K562 (cell line): ENCODE measurements around the gene GABARAP. TPM values are rescaled to one million over a fixed set of nuclear protein-coding genes. Genes with fewer than 3 reads are reported as not detected.
A peak's percentile ranks its signal among the peaks of the same experiment; 100 is the strongest.

Experiments used
- ATF1 ChIP-seq, 2 experiments: fragments of 450-650 bp in 1 of 2; IDR thresholded peaks; 2 replicates each; pipeline ENCODE4 v1.6.1; 2016; ENCODE audit warnings: missing compliant biosample characterization in 1 of 2, missing genetic modification characterization in 1 of 2
- CHD1 ChIP-seq: fragments of 200-600 bp; sonication (generic); IDR thresholded peaks from one replicate; pipeline ENCODE4 v1.6.1; 2012; ENCODE audit warnings: mild to moderate bottlenecking, moderate library complexity, low read length, inconsistent platforms
- FOXJ2 ChIP-seq: fragments of 200-800 bp; sonication (Bioruptor generic); IDR thresholded peaks from 2 replicates; pipeline ENCODE4 v1.6.1; 2016; ENCODE audit warnings: missing genetic modification characterization, missing compliant biosample characterization
- FOXM1 ChIP-seq, 2 experiments: fragments of 450-650 bp in 1 of 2; sonication (generic) in 1 of 2; formaldehyde crosslinking in 1 of 2; IDR thresholded peaks; 2 replicates each; pipeline versions ENCODE4 v1.6.1 to v1.9.0; 2017 to 2022; ENCODE audit warnings: low read depth in 2 of 2, mild to moderate bottlenecking in 2 of 2, missing genetic modification reagents in 1 of 2, moderate library complexity in 1 of 2
- NRF1 ChIP-seq, 2 experiments: fragments of 450-650 bp; IDR thresholded peaks in 1 of 2; conservative IDR thresholded peaks in 1 of 2; 2 replicates each; pipeline ENCODE4 v1.6.1; 2014; ENCODE audit warnings: mild to moderate bottlenecking in 2 of 2
- TCF7L2 ChIP-seq: fragments of 150-350 bp; IDR thresholded peaks from 2 replicates; pipeline ENCODE4 v1.6.1; 2016; ENCODE audit warnings: low read depth, mild to moderate bottlenecking, low read length, moderate library complexity
- polyA plus RNA-seq, 8 experiments: library from polyadenylated mRNA; depleted of rRNA in 4 of 8; stranded (reverse) in 5 of 8; unstranded in 3 of 8; fragments of >200 nt; fragmentation: Nextera tagmentation in 2 of 8; fragmentation: Illumina TruSeq in 1 of 8; extraction: Ambion mirVana in 2 of 8; extraction: Trizol in 1 of 8; gene quantifications; 2 replicates each; pipeline versions ENCODE4 v1.2.1 to v1.2.3, GENCODE V29; 2011 to 2014; ENCODE audit warnings: inconsistent platforms in 1 of 8, missing spikeins in 1 of 8
- total RNA-seq, 7 experiments: library from RNA; depleted of rRNA in 6 of 7; stranded (reverse); fragments of >200 nt in 6 of 7; fragmentation: Illumina TruSeq in 2 of 7; extraction: Trizol in 2 of 7; gene quantifications; 2 replicates each; pipeline versions ENCODE4 v1.2.1 to v1.2.3, GENCODE V29; 2011 to 2021; ENCODE audit warnings: low replicate concordance in 1 of 7
- TF ChIP-seq, protein P1 (sequence below), 2 experiments: fragments of 450-650 bp in 1 of 2; sonication (generic) in 1 of 2; formaldehyde crosslinking in 1 of 2; IDR thresholded peaks; 2 replicates each; pipeline versions ENCODE4 v1.7.1 to v1.9.0; 2016 to 2022; ENCODE audit warnings: inconsistent platforms in 1 of 2, mild to moderate bottlenecking in 1 of 2, missing genetic modification reagents in 1 of 2
- TF ChIP-seq, protein P2 (sequence below): fragments of 250-450 bp; sonication (Bioruptor Pico); IDR thresholded peaks from 2 replicates; pipeline ENCODE4 v1.5.0; 2022; ENCODE audit warnings: mild to moderate bottlenecking
- TF ChIP-seq, protein P3 (sequence below), 2 experiments: fragments of 450-650 bp in 1 of 2; sonication (generic) in 1 of 2; formaldehyde crosslinking in 1 of 2; IDR thresholded peaks in 1 of 2; conservative IDR thresholded peaks in 1 of 2; 2 replicates each; pipeline versions ENCODE4 v1.6.1 to v1.8.1; 2016 to 2023; ENCODE audit warnings: mild to moderate bottlenecking in 2 of 2, moderate library complexity in 2 of 2, inconsistent platforms in 1 of 2, missing genetic modification reagents in 1 of 2
- TF ChIP-seq, protein P4 (sequence below): sonication (generic); formaldehyde crosslinking; IDR thresholded peaks from 2 replicates; pipeline ENCODE4 v1.8.0; 2022; ENCODE audit warnings: missing genetic modification reagents, mild to moderate bottlenecking, moderate library complexity, borderline replicate concordance

The GABARAP gene
- total and polyA plus RNA-seq, 9 of the 15 experiments (the other 6 are each of a cell fraction or from before 2014, with no cell fraction given): 47.5 to 373 (median 152) TPM

DNA sequence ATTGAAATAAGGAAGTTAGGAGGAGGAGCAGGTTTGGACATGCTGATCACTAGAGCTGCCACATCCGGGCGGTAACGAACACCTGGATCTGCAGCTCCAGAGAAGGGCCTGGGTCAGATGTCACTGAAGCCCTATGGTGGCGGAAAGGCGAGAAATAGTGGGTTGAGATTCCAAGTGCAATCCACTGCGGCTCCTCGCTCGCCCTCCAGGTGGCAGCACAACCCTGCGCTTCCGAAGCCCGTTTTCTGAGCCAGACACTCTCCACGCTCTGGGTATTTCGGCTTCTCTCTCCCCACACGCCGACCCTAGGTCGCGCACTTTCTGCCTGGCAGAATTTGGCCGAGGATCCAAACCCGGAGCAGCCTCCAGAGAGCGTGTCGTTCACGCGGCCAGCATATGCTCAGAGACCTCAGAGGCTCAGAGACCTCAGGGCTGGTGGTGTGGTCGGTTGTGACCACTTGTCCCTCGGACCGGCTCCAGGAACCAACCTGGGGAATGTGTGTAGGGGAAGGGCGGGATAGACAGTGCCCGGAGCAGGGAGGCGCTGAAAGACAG, 38.3 kb upstream of the GABARAP start (continued):
- TF ChIP-seq, protein P1, sequence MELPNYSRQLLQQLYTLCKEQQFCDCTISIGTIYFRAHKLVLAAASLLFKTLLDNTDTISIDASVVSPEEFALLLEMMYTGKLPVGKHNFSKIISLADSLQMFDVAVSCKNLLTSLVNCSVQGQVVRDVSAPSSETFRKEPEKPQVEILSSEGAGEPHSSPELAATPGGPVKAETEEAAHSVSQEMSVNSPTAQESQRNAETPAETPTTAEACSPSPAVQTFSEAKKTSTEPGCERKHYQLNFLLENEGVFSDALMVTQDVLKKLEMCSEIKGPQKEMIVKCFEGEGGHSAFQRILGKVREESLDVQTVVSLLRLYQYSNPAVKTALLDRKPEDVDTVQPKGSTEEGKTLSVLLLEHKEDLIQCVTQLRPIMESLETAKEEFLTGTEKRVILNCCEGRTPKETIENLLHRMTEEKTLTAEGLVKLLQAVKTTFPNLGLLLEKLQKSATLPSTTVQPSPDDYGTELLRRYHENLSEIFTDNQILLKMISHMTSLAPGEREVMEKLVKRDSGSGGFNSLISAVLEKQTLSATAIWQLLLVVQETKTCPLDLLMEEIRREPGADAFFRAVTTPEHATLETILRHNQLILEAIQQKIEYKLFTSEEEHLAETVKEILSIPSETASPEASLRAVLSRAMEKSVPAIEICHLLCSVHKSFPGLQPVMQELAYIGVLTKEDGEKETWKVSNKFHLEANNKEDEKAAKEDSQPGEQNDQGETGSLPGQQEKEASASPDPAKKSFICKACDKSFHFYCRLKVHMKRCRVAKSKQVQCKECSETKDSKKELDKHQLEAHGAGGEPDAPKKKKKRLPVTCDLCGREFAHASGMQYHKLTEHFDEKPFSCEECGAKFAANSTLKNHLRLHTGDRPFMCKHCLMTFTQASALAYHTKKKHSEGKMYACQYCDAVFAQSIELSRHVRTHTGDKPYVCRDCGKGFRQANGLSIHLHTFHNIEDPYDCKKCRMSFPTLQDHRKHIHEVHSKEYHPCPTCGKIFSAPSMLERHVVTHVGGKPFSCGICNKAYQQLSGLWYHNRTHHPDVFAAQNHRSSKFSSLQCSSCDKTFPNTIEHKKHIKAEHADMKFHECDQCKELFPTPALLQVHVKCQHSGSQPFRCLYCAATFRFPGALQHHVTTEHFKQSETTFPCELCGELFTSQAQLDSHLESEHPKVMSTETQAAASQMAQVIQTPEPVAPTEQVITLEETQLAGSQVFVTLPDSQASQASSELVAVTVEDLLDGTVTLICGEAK (IDR thresholded peaks at IDR 0.05): peak; percentile 25; the same call in 1 of the 2 replicates
- TF ChIP-seq, protein P1 (CRISPR knock-in tag; IDR thresholded peaks at IDR 0.05): peak; percentile 33; the same call in 1 of the 2 replicates
- TF ChIP-seq CHD1 (peak; percentile 24), FOXJ2 (tag) (no peak), ATF1 (CRISPR knock-in tag; IDR thresholded peaks at IDR 0.05) (no peak), ATF1 (tag; IDR thresholded peaks at IDR 0.05) (peak; percentile 31; the same call in 1 of the 2 replicates), FOXM1 (IDR thresholded peaks at IDR 0.05; ENCODE audit: low read depth) (no peak), FOXM1 (CRISPR knock-in tag; IDR thresholded peaks at IDR 0.05; ENCODE audit: low read depth) (0 out of 2 replicates have a peak, but pooled peaks have one; percentile 40), TCF7L2 (0 out of 2 replicates have a peak, but pooled peaks have one; percentile 25), NRF1 (conservative IDR thresholded peaks at IDR 0.05 in 1 of 2, IDR thresholded peaks at IDR 0.05 in 1 of 2) (peak in 1 of 2 experiments; percentile 35; a peak in 1 of 4 replicates)
- TF ChIP-seq, protein P2, sequence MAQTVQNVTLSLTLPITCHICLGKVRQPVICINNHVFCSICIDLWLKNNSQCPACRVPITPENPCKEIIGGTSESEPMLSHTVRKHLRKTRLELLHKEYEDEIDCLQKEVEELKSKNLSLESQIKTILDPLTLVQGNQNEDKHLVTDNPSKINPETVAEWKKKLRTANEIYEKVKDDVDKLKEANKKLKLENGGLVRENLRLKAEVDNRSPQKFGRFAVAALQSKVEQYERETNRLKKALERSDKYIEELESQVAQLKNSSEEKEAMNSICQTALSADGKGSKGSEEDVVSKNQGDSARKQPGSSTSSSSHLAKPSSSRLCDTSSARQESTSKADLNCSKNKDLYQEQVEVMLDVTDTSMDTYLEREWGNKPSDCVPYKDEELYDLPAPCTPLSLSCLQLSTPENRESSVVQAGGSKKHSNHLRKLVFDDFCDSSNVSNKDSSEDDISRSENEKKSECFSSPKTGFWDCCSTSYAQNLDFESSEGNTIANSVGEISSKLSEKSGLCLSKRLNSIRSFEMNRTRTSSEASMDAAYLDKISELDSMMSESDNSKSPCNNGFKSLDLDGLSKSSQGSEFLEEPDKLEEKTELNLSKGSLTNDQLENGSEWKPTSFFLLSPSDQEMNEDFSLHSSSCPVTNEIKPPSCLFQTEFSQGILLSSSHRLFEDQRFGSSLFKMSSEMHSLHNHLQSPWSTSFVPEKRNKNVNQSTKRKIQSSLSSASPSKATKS (CRISPR knock-in tag): no peak
- TF ChIP-seq, protein P3, sequence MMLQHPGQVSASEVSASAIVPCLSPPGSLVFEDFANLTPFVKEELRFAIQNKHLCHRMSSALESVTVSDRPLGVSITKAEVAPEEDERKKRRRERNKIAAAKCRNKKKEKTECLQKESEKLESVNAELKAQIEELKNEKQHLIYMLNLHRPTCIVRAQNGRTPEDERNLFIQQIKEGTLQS (IDR thresholded peaks at IDR 0.05): no peak
- TF ChIP-seq, protein P3 (CRISPR knock-in tag; conservative IDR thresholded peaks at IDR 0.05): 0 out of 2 replicates have a peak, but pooled peaks have one; percentile 27
- TF ChIP-seq, protein P4, sequence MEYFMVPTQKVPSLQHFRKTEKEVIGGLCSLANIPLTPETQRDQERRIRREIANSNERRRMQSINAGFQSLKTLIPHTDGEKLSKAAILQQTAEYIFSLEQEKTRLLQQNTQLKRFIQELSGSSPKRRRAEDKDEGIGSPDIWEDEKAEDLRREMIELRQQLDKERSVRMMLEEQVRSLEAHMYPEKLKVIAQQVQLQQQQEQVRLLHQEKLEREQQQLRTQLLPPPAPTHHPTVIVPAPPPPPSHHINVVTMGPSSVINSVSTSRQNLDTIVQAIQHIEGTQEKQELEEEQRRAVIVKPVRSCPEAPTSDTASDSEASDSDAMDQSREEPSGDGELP (CRISPR knock-in tag): peak; percentile 78; the same call in 1 of the 2 replicates
